Prostate gland (tissue), 2 donors: ENCODE results near the gene RSRC2. TPM values are rescaled to one million over a fixed set of nuclear protein-coding genes. Genes with fewer than 3 reads are reported as not detected.
"Not testable (repeated sequence)": the region's sequence is repeated elsewhere in the genome, so short reads cannot be mapped to it uniquely, and the experiment has no call there.

Experiments used
- DNase-seq: peaks from one replicate; pipeline ENCODE4 v3.0.0-alpha.2; 2019; ENCODE audit warnings: low spot score
- H3K27ac ChIP-seq, 2 donors: fragments of 200-600 bp; sonication (generic); 2 replicates each; pipeline ENCODE4 v1.5.1; 2017 to 2019
- H3K27me3 ChIP-seq: fragments of 200-600 bp; sonication (generic); replicated peaks from 2 replicates; pipeline ENCODE4 v1.5.1; 2019; ENCODE audit not compliant: insufficient read depth
- H3K36me3 ChIP-seq, 2 donors: fragments of 200-600 bp; sonication (generic); 1 replicate in 1 of 2; 2 replicates in 1 of 2; pipeline versions ENCODE4 v1.5.1 to v1.8.1; 2017 to 2019
- H3K4me1 ChIP-seq: fragments of 200-600 bp; sonication (generic); replicated peaks from 2 replicates; pipeline ENCODE4 v1.5.1; 2019
- H3K4me3 ChIP-seq, 2 donors: fragments of 200-600 bp; sonication (generic); 2 replicates each; pipeline ENCODE4 v1.5.1; 2017 to 2019
- H3K9me3 ChIP-seq: fragments of 200-600 bp; sonication (generic); 2 replicates; pipeline ENCODE4 v1.5.1; 2017
- CTCF ChIP-seq, 4 experiments: fragments of 200-600 bp in 2 of 4; fragments of 450-650 bp in 2 of 4; sonication (generic) in 2 of 4; IDR thresholded peaks; 1 replicate in 3 of 4; 2 replicates in 1 of 4; pipeline ENCODE4 v1.5.1; 2016 to 2019; ENCODE audit warnings: antibody characterized with exemption in 4 of 4, mild to moderate bottlenecking in 2 of 4, moderate library complexity in 2 of 4
- POLR2A ChIP-seq: fragments of 450-650 bp; IDR thresholded peaks from one replicate; pipeline ENCODE4 v1.6.1; 2016; ENCODE audit warnings: antibody characterized with exemption, mild to moderate bottlenecking
- POLR2AphosphoS5 ChIP-seq: sonication (generic); formaldehyde crosslinking; IDR thresholded peaks from one replicate; pipeline ENCODE4 v1.6.1; 2017; ENCODE audit warnings: antibody characterized with exemption
- WGBS: methylation state at CpG from one replicate; pipeline ENCODE4 v1.1.5; 2018; 5-methylcytosine and 5-hydroxymethylcytosine counted together
- intact Hi-C: fragments of 100-400 bp; cut with DNase I; formaldehyde crosslinking; loops from one replicate; pipeline ENCODE4 v1.14.2; 2022
- total RNA-seq, 2 donors: library from RNA; depleted of rRNA; stranded (reverse); fragments of >200 nt; gene quantifications; one replicate each; pipeline ENCODE4 v1.1.0, GENCODE V29; 2016

RSRC2 gene
- total RNA-seq, 2 donors from 2014 or later, result 53.0 to 61.9 TPM

GRCh38 chr12:122467983-122468382, 58.8 kb downstream of the RSRC2 start:
- H3K4me1 ChIP-seq, result no peaks in the 10 kb centered on the region
- intact Hi-C loops, result no loop called here
- no peaks in the 10 kb centered on the region for H3K27me3 ChIP-seq
- TF ChIP-seq POLR2AphosphoS5 (peak; percentile 68), POLR2A (no peak)
- no peak overlapping the region for H3K4me3 ChIP-seq
- peak; percentile 47 for DNase-seq
- H3K27ac ChIP-seq, result no peak overlapping the region
- H3K36me3 ChIP-seq, result no peaks in the 10 kb centered on the region
- WGBS, result 41% methylated on average over 4 of the region's 4 CpGs
- no peaks in the 10 kb centered on the region for H3K9me3 ChIP-seq

- TF ChIP-seq POLR2AphosphoS5, result peak; percentile 43
- H3K27ac ChIP-seq, H3K9me3 ChIP-seq, H3K4me3 ChIP-seq, H3K4me1 ChIP-seq, H3K36me3 ChIP-seq, intact Hi-C loops, H3K27me3 ChIP-seq: not testable (repeated sequence)
- DNase-seq, result peak; percentile 26
- 82% methylated on average over 17 of the region's 17 CpGs for WGBS
These were observed 62.3 kb downstream of the RSRC2 start for GRCh38 chr12:122464317-122465042.

DNA sequence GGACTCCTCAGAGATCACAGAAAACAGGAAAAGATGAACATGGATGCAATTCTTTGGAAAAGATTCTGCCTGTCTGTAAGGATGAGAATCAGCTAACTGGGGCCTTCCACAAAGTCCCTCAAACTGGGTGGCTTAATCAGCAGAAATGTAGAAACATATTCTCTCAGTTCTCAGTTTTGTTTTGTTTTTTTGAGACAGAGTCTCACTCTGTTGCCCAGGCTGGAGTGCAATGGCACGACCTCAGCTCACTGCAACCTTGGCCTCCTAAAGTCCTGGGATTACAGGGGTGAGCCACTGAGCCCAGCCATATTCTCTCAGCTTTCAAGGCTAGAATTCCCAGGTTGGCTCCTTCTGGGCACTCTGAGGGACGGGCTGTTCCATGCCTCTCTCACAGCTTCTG, 66.1 kb downstream of the RSRC2 start:
- Histone ChIP-seq H3K9me3 (no peaks in the 10 kb centered on the region), H3K27me3 (no peaks in the 10 kb centered on the region), H3K4me3 (no peak overlapping the region), H3K36me3 (no peaks in the 10 kb centered on the region), H3K4me1 (no peaks in the 10 kb centered on the region), H3K27ac (no peak overlapping the region)
- WGBS, result 78% methylated on average over 2 of the region's 2 CpGs
- TF ChIP-seq CTCF (IDR thresholded peaks at IDR 0.05), result no peak
- no peak for TF ChIP-seq POLR2A
- no peak for TF ChIP-seq POLR2AphosphoS5
- intact Hi-C loops, result no loop called here
- DNase-seq, result no peak

GRCh38 chr12:122460061-122460460, 66.7 kb downstream of the RSRC2 start:
- TF ChIP-seq POLR2A, result no peak
- TF ChIP-seq CTCF (IDR thresholded peaks at IDR 0.05), result no peak
- H3K4me3 ChIP-seq, result no peak overlapping the region
- intact Hi-C loops, result no loop called here
- H3K27ac ChIP-seq, result no peak overlapping the region
- DNase-seq, result no peak
- H3K4me1 ChIP-seq, result no peaks in the 10 kb centered on the region
- no peaks in the 10 kb centered on the region for H3K27me3 ChIP-seq
- no peaks in the 10 kb centered on the region for H3K36me3 ChIP-seq
- WGBS, result 95% methylated on average over 7 of the region's 7 CpGs
- H3K9me3 ChIP-seq, result no peaks in the 10 kb centered on the region

GRCh38 chr12:122459211-122459610, 67.5 kb downstream of the RSRC2 start:
- Histone ChIP-seq H3K27ac (no peak overlapping the region), H3K4me1 (no peaks in the 10 kb centered on the region), H3K9me3 (no peaks in the 10 kb centered on the region), H3K27me3 (no peaks in the 10 kb centered on the region), H3K36me3 (no peaks in the 10 kb centered on the region), H3K4me3 (no peak overlapping the region)
- DNase-seq, result no peak
- intact Hi-C loops, result no loop called here
- TF ChIP-seq POLR2A (no peak), POLR2AphosphoS5 (no peak), CTCF (IDR thresholded peaks at IDR 0.05) (no peak)
- 94% methylated on average over 2 of the region's 2 CpGs for WGBS
